ENCODE results near the gene MOGAT3.

The MOGAT3 gene

GRCh38 chr7:101220295-101220694 lies 19.5 kb upstream of the MOGAT3 start:
- peaks cover 9% of the 10 kb centered on the region; the same call in 1 of the 2 replicates for H3K79me2 ChIP-seq (ENCODE audit: insufficient read depth, low read depth)
- H4K20me1 ChIP-seq (ENCODE audit: insufficient read depth): no peaks in the 10 kb centered on the region
- no peak for TF ChIP-seq CTCF (conservative IDR thresholded peaks at IDR 0.05; ENCODE audit: low read depth, low read length)
- H3K9ac ChIP-seq: no peak overlapping the region
- no peak overlapping the region for H2AFZ ChIP-seq (ENCODE audit: low read depth)
- H3K4me3 ChIP-seq (IDR thresholded peaks at IDR 0.05; ENCODE audit: insufficient read depth, low read depth, low read length): no peak overlapping the region
- no peaks in the 10 kb centered on the region for H3K27me3 ChIP-seq (ENCODE audit: insufficient read depth, low read depth)
- H3K27ac ChIP-seq: no peak overlapping the region
- H3K36me3 ChIP-seq (ENCODE audit: insufficient read depth): no peaks in the 10 kb centered on the region
- peaks cover 4% of the 10 kb centered on the region for H3K4me1 ChIP-seq (ENCODE audit: low read depth, poor library complexity, severe bottlenecking)
- no peak overlapping the region for H3K4me2 ChIP-seq

GRCh38 chr7:101218236-101219125 lies 17.6 kb upstream of the MOGAT3 start:
- Histone ChIP-seq H3K27me3 (ENCODE audit: insufficient read depth, low read depth) (no peaks in the 10 kb centered on the region), H2AFZ (ENCODE audit: low read depth) (peak overlapping the region; percentile 87), H4K20me1 (ENCODE audit: insufficient read depth) (no peaks in the 10 kb centered on the region), H3K9ac (peak overlapping the region; percentile 20; the same call in 1 of the 2 replicates), H3K4me2 (peak overlapping the region; percentile 78), H3K27ac (no peak overlapping the region; the same call in 1 of the 2 replicates), H3K4me3 (IDR thresholded peaks at IDR 0.05; ENCODE audit: insufficient read depth, low read depth, low read length) (peak overlapping the region; percentile 12), H3K36me3 (ENCODE audit: insufficient read depth) (no peaks in the 10 kb centered on the region), H3K4me1 (ENCODE audit: low read depth, poor library complexity, severe bottlenecking) (peaks cover 15% of the 10 kb centered on the region), H3K79me2 (ENCODE audit: insufficient read depth, low read depth) (peaks cover 9% of the 10 kb centered on the region; the same call in 1 of the 2 replicates)
- TF ChIP-seq CTCF (conservative IDR thresholded peaks at IDR 0.05; ENCODE audit: low read depth, low read length): no peak

- H3K79me2 ChIP-seq (ENCODE audit: insufficient read depth, low read depth): peaks cover 9% of the 10 kb centered on the region; the same call in 1 of the 2 replicates
These were observed 16.8 kb upstream of the MOGAT3 start, which contains the start of the genes PLOD3 and ZNHIT1 for GRCh38 chr7:101217388-101218235. PLOD3 (minus strand) TSS chr7:101217581; CDS start chr7:101217274, 307 bp downstream. ZNHIT1 (plus strand) TSS chr7:101218165; CDS start chr7:101218196, 31 bp downstream.

More at GRCh38 chr7:101217388-101218235, 16.8 kb upstream of the MOGAT3 start, which contains the start of the genes PLOD3 and ZNHIT1:
- peak within 1 kb of the TSS; percentile 62 for H3K4me3 ChIP-seq (IDR thresholded peaks at IDR 0.05; ENCODE audit: insufficient read depth, low read depth, low read length)
- H3K9ac ChIP-seq: peak within 1 kb of the TSS; percentile 72
- peak within 1 kb of the TSS; percentile 79 for H3K4me2 ChIP-seq
- no peaks in the 10 kb centered on the region for H3K36me3 ChIP-seq (ENCODE audit: insufficient read depth)
- TF ChIP-seq CTCF (conservative IDR thresholded peaks at IDR 0.05; ENCODE audit: low read depth, low read length): 0 out of 2 replicates have a peak, but pooled peaks have one; percentile 9
- peak within 1 kb of the TSS; percentile 87 for H2AFZ ChIP-seq (ENCODE audit: low read depth)
- H3K27me3 ChIP-seq (ENCODE audit: insufficient read depth, low read depth): no peaks in the 10 kb centered on the region
- no peaks in the 10 kb centered on the region for H4K20me1 ChIP-seq (ENCODE audit: insufficient read depth)
- H3K4me1 ChIP-seq (ENCODE audit: low read depth, poor library complexity, severe bottlenecking): peaks cover 15% of the 10 kb centered on the region
- H3K27ac ChIP-seq: peak within 1 kb of the TSS; percentile 76
